Liver (tissue), 9 donors: Measurements from ENCODE around the gene TMEM91. TPM values are rescaled to one million over a fixed set of nuclear protein-coding genes. Genes with fewer than 3 reads are reported as not detected.

Experiments
- DNase-seq: peaks from one replicate; pipeline ENCODE4 v3.0.0-alpha.2; 2017; ENCODE audit warnings: low spot score
- H3K27ac ChIP-seq, 2 donors: one replicate each; pipeline ENCODE4 v1.7.0; 2013; ENCODE audit warnings: inconsistent platforms in 2 of 2, low read length in 2 of 2, control low read depth in 1 of 2, low read depth in 1 of 2, mild to moderate bottlenecking in 1 of 2
- H3K27me3 ChIP-seq, 4 donors: one replicate each; pipeline versions ENCODE4 v1.6.1 to v1.7.0; 2013; ENCODE audit warnings: low read length in 3 of 4, inconsistent platforms in 1 of 4, mild to moderate bottlenecking in 1 of 4, moderate library complexity in 1 of 4; ENCODE audit not compliant: control insufficient read depth in 4 of 4, insufficient read depth in 4 of 4
- H3K36me3 ChIP-seq, 4 donors: one replicate each; pipeline versions ENCODE4 v1.6.1 to v1.7.0; 2013; ENCODE audit warnings: low read length in 3 of 4, mild to moderate bottlenecking in 3 of 4, low read depth in 1 of 4, moderate library complexity in 1 of 4; ENCODE audit not compliant: control insufficient read depth in 4 of 4, insufficient read depth in 3 of 4
- H3K4me1 ChIP-seq, 4 donors: one replicate each; pipeline versions ENCODE4 v1.6.1 to v1.7.0; 2013; ENCODE audit warnings: low read length in 3 of 4, mild to moderate bottlenecking in 3 of 4, moderate library complexity in 1 of 4; ENCODE audit not compliant: control insufficient read depth in 4 of 4, insufficient read depth in 4 of 4
- H3K4me3 ChIP-seq, 3 donors: one replicate each; pipeline versions ENCODE4 v1.6.1 to v1.7.0; 2013; ENCODE audit warnings: low read length in 3 of 3, control low read depth in 1 of 3, low read depth in 1 of 3, mild to moderate bottlenecking in 1 of 3
- H3K9ac ChIP-seq, 2 donors: one replicate each; pipeline ENCODE4 v1.7.0; 2013; ENCODE audit warnings: low read length in 2 of 2, mild to moderate bottlenecking in 2 of 2, moderate library complexity in 2 of 2, control low read depth in 1 of 2, low read depth in 1 of 2
- H3K9me3 ChIP-seq, 4 donors: one replicate each; pipeline versions ENCODE4 v1.6.1 to v1.7.0; 2013; ENCODE audit warnings: low read length in 3 of 4; ENCODE audit not compliant: control insufficient read depth in 4 of 4
- EGR1 ChIP-seq, 2 donors: IDR thresholded peaks; 2 replicates each; pipeline ENCODE4 v1.6.1; 2016 to 2018; ENCODE audit warnings: antibody characterized with exemption in 2 of 2, low read depth in 2 of 2
- FOXA1 ChIP-seq: IDR thresholded peaks from 2 replicates; pipeline ENCODE4 v1.6.1; 2016; ENCODE audit warnings: antibody characterized with exemption
- FOXA2 ChIP-seq: IDR thresholded peaks from 2 replicates; pipeline ENCODE4 v1.6.1; 2016; ENCODE audit warnings: antibody characterized with exemption
- GABPA ChIP-seq, 2 donors: IDR thresholded peaks in 1 of 2; conservative IDR thresholded peaks in 1 of 2; 2 replicates each; pipeline ENCODE4 v1.6.1; 2016; ENCODE audit warnings: antibody characterized with exemption in 2 of 2, mild to moderate bottlenecking in 1 of 2, moderate library complexity in 1 of 2
- HNF4A ChIP-seq, 2 donors: conservative IDR thresholded peaks; 2 replicates each; pipeline ENCODE4 v1.6.1; 2016; ENCODE audit warnings: antibody characterized with exemption in 2 of 2, mild to moderate bottlenecking in 2 of 2
- HNF4G ChIP-seq: IDR thresholded peaks from 2 replicates; pipeline ENCODE4 v1.6.1; 2016; ENCODE audit warnings: antibody characterized with exemption
- JUND ChIP-seq, 2 donors: IDR thresholded peaks; 2 replicates each; pipeline ENCODE4 v1.6.1; 2016; ENCODE audit warnings: antibody characterized with exemption in 2 of 2
- NR2F2 ChIP-seq: IDR thresholded peaks from 2 replicates; pipeline ENCODE4 v1.6.1; 2016; ENCODE audit warnings: antibody characterized with exemption
- RAD21 ChIP-seq, 2 donors: IDR thresholded peaks; 2 replicates each; pipeline ENCODE4 v1.6.1; 2016; ENCODE audit warnings: antibody characterized with exemption in 2 of 2, mild to moderate bottlenecking in 2 of 2
- RXRA ChIP-seq, 2 donors: IDR thresholded peaks; 2 replicates each; pipeline ENCODE4 v1.6.1; 2017 to 2018; ENCODE audit warnings: antibody characterized with exemption in 2 of 2, mild to moderate bottlenecking in 1 of 2
- SP1 ChIP-seq: IDR thresholded peaks from 2 replicates; pipeline ENCODE4 v1.6.1; 2018; ENCODE audit warnings: antibody characterized with exemption, mild to moderate bottlenecking
- TAF1 ChIP-seq: conservative IDR thresholded peaks from 2 replicates; pipeline ENCODE4 v1.6.1; 2016; ENCODE audit warnings: antibody characterized with exemption, mild to moderate bottlenecking
- YY1 ChIP-seq: IDR thresholded peaks from 2 replicates; pipeline ENCODE4 v1.6.1; 2016; ENCODE audit warnings: antibody characterized with exemption, mild to moderate bottlenecking
- WGBS: extraction: QIAGEN DNeasy Blood & Tissue Kit; methylation state at CpG from one replicate; pipeline ENCODE4 v1.1.7; 2013; 5-methylcytosine and 5-hydroxymethylcytosine counted together
- polyA plus RNA-seq, 2 donors: library from polyadenylated mRNA; stranded (reverse) in 1 of 2; unstranded in 1 of 2; fragments of 200-250 nt in 1 of 2; fragments of >200 nt in 1 of 2; fragmentation: Nextera tagmentation in 1 of 2; extraction: Ambion mirVana in 1 of 2; gene quantifications; one replicate each; pipeline versions ENCODE4 v1.2.1 to v1.2.3, GENCODE V29; 2013 to 2015
- total RNA-seq, 2 donors: library from RNA; depleted of rRNA; stranded (reverse); fragments of >200 nt; gene quantifications; one replicate each; pipeline ENCODE4 v1.2.3, GENCODE V29; 2014
- TF ChIP-seq, protein P1 (sequence below): IDR thresholded peaks from 2 replicates; pipeline ENCODE4 v1.6.1; 2016; ENCODE audit warnings: antibody characterized with exemption
- TF ChIP-seq, protein P2 (sequence below): IDR thresholded peaks from 2 replicates; pipeline ENCODE4 v1.6.1; 2016; ENCODE audit warnings: antibody characterized with exemption
- TF ChIP-seq, protein P3 (sequence below): IDR thresholded peaks from 2 replicates; pipeline ENCODE4 v1.6.1; 2016; ENCODE audit warnings: antibody characterized with exemption
- TF ChIP-seq, protein P4 (sequence below): IDR thresholded peaks from 2 replicates; pipeline ENCODE4 v1.6.1; 2016; ENCODE audit warnings: antibody characterized with exemption, mild to moderate bottlenecking
- TF ChIP-seq, protein P5 (sequence below): fragments of 150-350 bp; IDR thresholded peaks from 2 replicates; pipeline ENCODE4 v1.5.1; 2017; ENCODE audit warnings: improper control_type of control experiment, low read depth, low read length; ENCODE audit not compliant: missing input control
- donor health status: healthy.
- donor health status: healthy.
- donor health status: healthy.
- donor health status: healthy.
- donor health status: healthy.

Gene TMEM91
- total and polyA plus RNA-seq, 4 donors = 1.6 to 4.0 (median 2.9) TPM

DNA sequence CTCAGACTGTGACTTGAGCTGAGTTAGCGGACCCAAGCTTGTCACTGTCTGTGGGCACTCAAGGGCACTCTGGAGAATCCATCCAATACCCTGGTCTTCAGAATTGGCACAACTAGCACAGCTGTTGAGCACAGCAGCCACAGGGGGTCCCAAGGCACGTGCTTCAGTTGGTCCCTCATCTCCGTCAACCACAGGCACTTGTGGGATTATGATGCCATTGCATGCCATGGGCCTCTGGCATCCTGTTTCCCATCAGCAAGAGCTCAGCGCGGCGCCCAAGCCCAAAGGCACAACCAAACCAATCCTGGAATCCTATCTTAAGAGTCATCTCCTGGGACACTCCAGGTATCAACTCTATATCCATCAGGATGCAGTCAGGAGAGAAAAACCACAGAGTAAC lies 54.6 kb downstream of the TMEM91 start (continued):
- TF ChIP-seq, protein P1, sequence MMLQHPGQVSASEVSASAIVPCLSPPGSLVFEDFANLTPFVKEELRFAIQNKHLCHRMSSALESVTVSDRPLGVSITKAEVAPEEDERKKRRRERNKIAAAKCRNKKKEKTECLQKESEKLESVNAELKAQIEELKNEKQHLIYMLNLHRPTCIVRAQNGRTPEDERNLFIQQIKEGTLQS = no peak
- TF ChIP-seq YY1 = no peak
- TF ChIP-seq, protein P2, sequence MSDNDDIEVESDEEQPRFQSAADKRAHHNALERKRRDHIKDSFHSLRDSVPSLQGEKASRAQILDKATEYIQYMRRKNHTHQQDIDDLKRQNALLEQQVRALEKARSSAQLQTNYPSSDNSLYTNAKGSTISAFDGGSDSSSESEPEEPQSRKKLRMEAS = no peak
- TF ChIP-seq, protein P3, sequence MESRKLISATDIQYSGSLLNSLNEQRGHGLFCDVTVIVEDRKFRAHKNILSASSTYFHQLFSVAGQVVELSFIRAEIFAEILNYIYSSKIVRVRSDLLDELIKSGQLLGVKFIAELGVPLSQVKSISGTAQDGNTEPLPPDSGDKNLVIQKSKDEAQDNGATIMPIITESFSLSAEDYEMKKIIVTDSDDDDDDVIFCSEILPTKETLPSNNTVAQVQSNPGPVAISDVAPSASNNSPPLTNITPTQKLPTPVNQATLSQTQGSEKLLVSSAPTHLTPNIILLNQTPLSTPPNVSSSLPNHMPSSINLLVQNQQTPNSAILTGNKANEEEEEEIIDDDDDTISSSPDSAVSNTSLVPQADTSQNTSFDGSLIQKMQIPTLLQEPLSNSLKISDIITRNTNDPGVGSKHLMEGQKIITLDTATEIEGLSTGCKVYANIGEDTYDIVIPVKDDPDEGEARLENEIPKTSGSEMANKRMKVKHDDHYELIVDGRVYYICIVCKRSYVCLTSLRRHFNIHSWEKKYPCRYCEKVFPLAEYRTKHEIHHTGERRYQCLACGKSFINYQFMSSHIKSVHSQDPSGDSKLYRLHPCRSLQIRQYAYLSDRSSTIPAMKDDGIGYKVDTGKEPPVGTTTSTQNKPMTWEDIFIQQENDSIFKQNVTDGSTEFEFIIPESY = no peak

DNA sequence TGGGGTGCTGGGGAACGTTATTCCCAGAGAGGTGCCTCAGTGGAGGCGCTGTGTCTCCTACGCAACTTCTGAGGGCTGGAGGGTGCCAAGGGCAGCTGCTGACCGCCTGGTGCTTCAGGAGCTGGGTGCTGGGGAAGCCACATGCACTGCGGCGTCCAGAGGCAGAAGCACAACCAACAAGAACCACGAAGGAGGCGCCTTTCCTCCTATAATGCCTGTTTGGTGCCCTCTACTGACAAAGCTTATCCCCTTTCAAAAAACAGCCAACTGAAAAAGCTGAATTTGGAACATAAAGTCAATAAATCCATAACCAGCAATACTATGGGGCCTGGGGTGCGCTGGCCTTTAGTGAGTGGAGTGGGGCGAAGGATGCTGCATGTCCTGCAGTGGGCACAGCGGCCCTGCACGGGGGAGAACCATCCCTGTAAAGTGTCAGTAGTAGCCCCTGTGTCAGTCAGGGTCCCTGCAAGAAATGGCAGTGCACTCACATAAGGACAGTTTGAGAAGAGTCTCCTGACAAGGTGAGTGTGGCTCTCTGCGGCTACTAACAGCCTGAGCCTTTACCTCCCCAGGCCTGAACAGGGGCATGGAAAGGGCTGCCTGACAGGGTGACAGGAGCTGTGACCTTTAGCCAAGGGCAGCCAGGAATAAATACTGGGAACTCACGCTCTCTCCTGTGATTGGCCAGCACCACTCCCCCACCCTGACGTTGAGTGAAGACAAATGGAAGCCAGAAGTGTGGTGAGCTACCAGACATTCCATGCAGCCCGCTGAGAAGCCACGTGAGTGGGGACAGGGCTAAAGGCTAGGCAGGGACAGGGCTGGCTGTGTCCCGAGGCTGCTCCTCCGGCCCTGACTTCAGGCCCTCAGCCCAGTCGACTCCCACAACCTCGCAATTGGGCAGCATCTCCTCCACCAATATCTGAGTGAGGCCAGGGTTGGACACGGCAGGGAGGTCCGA lies 55.4 kb downstream of the TMEM91 start:
- H3K27ac ChIP-seq = peak overlapping the region; percentile 3 to 70
- TF ChIP-seq SP1 (peak; percentile 78), TAF1 (no peak), RXRA (IDR thresholded peaks at IDR 0.05) (peak; percentile 82 to 83), HNF4A (conservative IDR thresholded peaks at IDR 0.05) (peak; percentile 29 to 55), HNF4G (no peak), EGR1 (IDR thresholded peaks at IDR 0.05; ENCODE audit: low read depth in 2 of 2) (no peak), YY1 (peak; percentile 95), JUND (IDR thresholded peaks at IDR 0.05) (no peak), RAD21 (IDR thresholded peaks at IDR 0.05) (peak; percentile 70 to 76), GABPA (IDR thresholded peaks at IDR 0.05 in 1 of 2, conservative IDR thresholded peaks at IDR 0.05 in 1 of 2) (no peak), FOXA1 (no peak), NR2F2 (no peak), FOXA2 (peak; percentile 17)
- TF ChIP-seq, protein P2 = no peak
- TF ChIP-seq, protein P3 = no peak
- TF ChIP-seq, protein P1 = no peak
- TF ChIP-seq, protein P4, sequence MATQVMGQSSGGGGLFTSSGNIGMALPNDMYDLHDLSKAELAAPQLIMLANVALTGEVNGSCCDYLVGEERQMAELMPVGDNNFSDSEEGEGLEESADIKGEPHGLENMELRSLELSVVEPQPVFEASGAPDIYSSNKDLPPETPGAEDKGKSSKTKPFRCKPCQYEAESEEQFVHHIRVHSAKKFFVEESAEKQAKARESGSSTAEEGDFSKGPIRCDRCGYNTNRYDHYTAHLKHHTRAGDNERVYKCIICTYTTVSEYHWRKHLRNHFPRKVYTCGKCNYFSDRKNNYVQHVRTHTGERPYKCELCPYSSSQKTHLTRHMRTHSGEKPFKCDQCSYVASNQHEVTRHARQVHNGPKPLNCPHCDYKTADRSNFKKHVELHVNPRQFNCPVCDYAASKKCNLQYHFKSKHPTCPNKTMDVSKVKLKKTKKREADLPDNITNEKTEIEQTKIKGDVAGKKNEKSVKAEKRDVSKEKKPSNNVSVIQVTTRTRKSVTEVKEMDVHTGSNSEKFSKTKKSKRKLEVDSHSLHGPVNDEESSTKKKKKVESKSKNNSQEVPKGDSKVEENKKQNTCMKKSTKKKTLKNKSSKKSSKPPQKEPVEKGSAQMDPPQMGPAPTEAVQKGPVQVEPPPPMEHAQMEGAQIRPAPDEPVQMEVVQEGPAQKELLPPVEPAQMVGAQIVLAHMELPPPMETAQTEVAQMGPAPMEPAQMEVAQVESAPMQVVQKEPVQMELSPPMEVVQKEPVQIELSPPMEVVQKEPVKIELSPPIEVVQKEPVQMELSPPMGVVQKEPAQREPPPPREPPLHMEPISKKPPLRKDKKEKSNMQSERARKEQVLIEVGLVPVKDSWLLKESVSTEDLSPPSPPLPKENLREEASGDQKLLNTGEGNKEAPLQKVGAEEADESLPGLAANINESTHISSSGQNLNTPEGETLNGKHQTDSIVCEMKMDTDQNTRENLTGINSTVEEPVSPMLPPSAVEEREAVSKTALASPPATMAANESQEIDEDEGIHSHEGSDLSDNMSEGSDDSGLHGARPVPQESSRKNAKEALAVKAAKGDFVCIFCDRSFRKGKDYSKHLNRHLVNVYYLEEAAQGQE = no peak
- TF ChIP-seq, protein P5, sequence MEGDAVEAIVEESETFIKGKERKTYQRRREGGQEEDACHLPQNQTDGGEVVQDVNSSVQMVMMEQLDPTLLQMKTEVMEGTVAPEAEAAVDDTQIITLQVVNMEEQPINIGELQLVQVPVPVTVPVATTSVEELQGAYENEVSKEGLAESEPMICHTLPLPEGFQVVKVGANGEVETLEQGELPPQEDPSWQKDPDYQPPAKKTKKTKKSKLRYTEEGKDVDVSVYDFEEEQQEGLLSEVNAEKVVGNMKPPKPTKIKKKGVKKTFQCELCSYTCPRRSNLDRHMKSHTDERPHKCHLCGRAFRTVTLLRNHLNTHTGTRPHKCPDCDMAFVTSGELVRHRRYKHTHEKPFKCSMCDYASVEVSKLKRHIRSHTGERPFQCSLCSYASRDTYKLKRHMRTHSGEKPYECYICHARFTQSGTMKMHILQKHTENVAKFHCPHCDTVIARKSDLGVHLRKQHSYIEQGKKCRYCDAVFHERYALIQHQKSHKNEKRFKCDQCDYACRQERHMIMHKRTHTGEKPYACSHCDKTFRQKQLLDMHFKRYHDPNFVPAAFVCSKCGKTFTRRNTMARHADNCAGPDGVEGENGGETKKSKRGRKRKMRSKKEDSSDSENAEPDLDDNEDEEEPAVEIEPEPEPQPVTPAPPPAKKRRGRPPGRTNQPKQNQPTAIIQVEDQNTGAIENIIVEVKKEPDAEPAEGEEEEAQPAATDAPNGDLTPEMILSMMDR = peak; percentile 33
- H3K36me3 ChIP-seq = peaks cover 0 to 20% (median 3%) of the 10 kb centered on the region in 4 donors
- no peaks in the 10 kb centered on the region for H3K27me3 ChIP-seq
- H3K9ac ChIP-seq = no peak overlapping the region
- H3K9me3 ChIP-seq = no peaks in the 10 kb centered on the region
- H3K4me3 ChIP-seq = no peak overlapping the region
- WGBS = 57% methylated on average over 23 of the region's 23 CpGs
- DNase-seq = peak; percentile 53
- peaks cover 0 to 20% (median 15%) of the 10 kb centered on the region in 4 donors for H3K4me1 ChIP-seq
